Ovary (tissue), 3 donors: ENCODE measurements around the gene FTCD.
"Not testable (repeated sequence)": the region's sequence is repeated elsewhere in the genome, so short reads cannot be mapped to it uniquely, and the experiment has no call there.

Experiments
- CTCF ChIP-seq, 3 donors: fragments of 450-650 bp in 2 of 3; fragments of 200-600 bp in 1 of 3; IDR thresholded peaks; one replicate each; pipeline versions ENCODE4 v1.5.1 to v1.8.0; 2016 to 2022; ENCODE audit warnings: antibody characterized with exemption in 3 of 3, mild to moderate bottlenecking in 1 of 3
- EP300 ChIP-seq: sonication (generic); formaldehyde crosslinking; IDR thresholded peaks from one replicate; pipeline ENCODE4 v1.6.1; 2017; ENCODE audit warnings: antibody characterized with exemption
- POLR2A ChIP-seq: fragments of 450-650 bp; IDR thresholded peaks from one replicate; pipeline ENCODE4 v1.6.1; 2017; ENCODE audit warnings: antibody characterized with exemption, mild to moderate bottlenecking, moderate library complexity
- donor health status: DM: no; HTN: no; CAD: no.

GRCh38 chr21:46200877-46201803 lies 45.8 kb upstream of the FTCD start:
- not testable (repeated sequence) for TF ChIP-seq CTCF (IDR thresholded peaks at IDR 0.05); POLR2A; EP300
